Neural progenitor cell (in vitro differentiated cells): Measurements from ENCODE around the gene ABCD4.

Experiments used
- CTCF ChIP-seq: fragments of 200-600 bp; sonication (generic); IDR thresholded peaks from 2 replicates; pipeline ENCODE4 v1.5.1; 2017; ENCODE audit warnings: antibody characterized with exemption, mild to moderate bottlenecking
- EZH2 ChIP-seq: fragments of 200-600 bp; sonication (generic); IDR thresholded peaks from 2 replicates; pipeline ENCODE4 v1.6.1; 2017; ENCODE audit warnings: antibody characterized with exemption, mild to moderate bottlenecking, moderate library complexity

- peak; percentile 74 for TF ChIP-seq CTCF
- TF ChIP-seq EZH2, result no peak
These were observed at the start of gene ABCD4 for GRCh38 chr14:74302634-74303569.
